ENCODE measurements around the gene ZNF487. TPM values are rescaled to one million over a fixed set of nuclear protein-coding genes. Genes with fewer than 3 reads are reported as not detected.

The ZNF487 gene
- total and polyA plus RNA-seq, 2 of the 13 experiments (the other 11 are each of a cell fraction or from before 2014, with no cell fraction given), result 7.4 to 8.8 TPM

DNA sequence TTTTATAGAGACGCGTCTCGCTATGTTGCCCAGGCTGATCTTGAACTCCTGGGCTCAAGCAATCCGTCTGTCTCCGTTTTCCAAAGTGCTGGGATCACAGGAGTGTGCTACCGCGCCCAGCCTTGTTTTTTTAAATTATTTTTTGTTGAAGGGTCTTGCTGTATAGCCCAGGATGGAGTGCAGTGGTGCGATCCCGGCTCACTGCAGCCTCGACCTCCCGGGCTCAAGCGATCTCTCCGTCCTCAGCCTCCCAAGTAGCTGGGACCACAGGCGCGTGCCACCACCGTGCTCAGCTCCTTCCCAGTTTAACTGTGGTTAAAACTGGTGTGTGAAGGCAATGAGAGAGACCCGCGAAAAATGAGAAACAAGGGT lies 16.9 kb upstream of the ZNF487 start:
- H4K20me1 ChIP-seq (ENCODE audit: insufficient read depth, low read length), result no peaks in the 10 kb centered on the region
- no peak overlapping the region for H2AFZ ChIP-seq (ENCODE audit: low read length)
- no peaks in the 10 kb centered on the region for H3K9me3 ChIP-seq (ENCODE audit: low read length)
- peak; percentile 1; the same call in 2 of the 3 replicates for ATAC-seq
- DNase-seq (ENCODE audit: low spot score), result no peak
- peak overlapping the region; percentile 27 to 64 (median 27); a peak in 2 of 6 replicates for H3K4me3 ChIP-seq (replicated peaks in 1 of 3; ENCODE audit: insufficient read depth in 1 of 3, low read depth in 2 of 3, low read length in 3 of 3)
- peak overlapping the region; percentile 87 for H3K4me2 ChIP-seq (ENCODE audit: low read depth, low read length)
- peaks cover 70% of the 10 kb centered on the region for H3K4me1 ChIP-seq (ENCODE audit: insufficient read depth, low read length)
- in situ Hi-C loops (cut with HindIII; ENCODE audit: extremely low pct_ligation_motif_present, low pct_unique_long_range_greater_than_20kb), result loop anchor here (25.0 kb wide), 1 partner anchor 1542 kb away; the partner anchor contains the start of gene RASSF4
- intact Hi-C loops (cut with micrococcal nuclease; ENCODE audit: unreplicated experiment), result loop anchor here (1.0 kb wide), 1 partner anchor 11 kb away; the partner anchor contains the start of gene HNRNPF
- peak overlapping the region; percentile 81 for H3K9ac ChIP-seq (ENCODE audit: insufficient read depth, low read depth, low read length)
- ChIA-PET POLR2A (interaction anchor here (1.2 to 4.9 kb wide), 10 partner anchors 9 to 1544 kb away, joined by 3 to 39 read pairs (median 4); partner anchors contain the start of genes HNRNPF and ZNF487), CTCF (ENCODE audit: low intra/inter-chr PET ratio, low total read pairs) (no interaction called here)
- no peaks in the 10 kb centered on the region for H3K27me3 ChIP-seq (ENCODE audit: control insufficient read depth in 1 of 2, insufficient read depth in 2 of 2, low read length in 2 of 2)
- 62% methylated on average over 18 of the region's 18 CpGs for WGBS (ENCODE audit: low lambda C conversion rate)
- no peaks in the 10 kb centered on the region for H3K79me2 ChIP-seq (ENCODE audit: insufficient read depth, low read length)
- BruUV-seq (replicated peaks), result no TSS peak
- no peak for FAIRE-seq
- H3K36me3 ChIP-seq (replicated peaks in 1 of 2; ENCODE audit: control insufficient read depth in 1 of 2, insufficient read depth in 2 of 2, low read length in 2 of 2), result no peaks in the 10 kb centered on the region
- H3K27ac ChIP-seq (ENCODE audit: extremely low read length, insufficient read depth, low read length), result peak overlapping the region; percentile 99
- TF ChIP-seq KDM5B (CRISPR knock-in tag; IDR thresholded peaks at IDR 0.05; ENCODE audit: borderline replicate concordance) (no peak), ZNF3 (CRISPR knock-in tag; IDR thresholded peaks at IDR 0.05) (no peak), CHCHD3 (CRISPR knock-in tag; IDR thresholded peaks at IDR 0.05) (no peak), HMGXB4 (CRISPR knock-in tag; IDR thresholded peaks at IDR 0.05; ENCODE audit: borderline replicate concordance in 1 of 2, low read depth in 1 of 2) (no peak), ZNF576 (CRISPR knock-in tag; IDR thresholded peaks at IDR 0.05) (no peak), HNF4A (CRISPR knock-in tag; IDR thresholded peaks at IDR 0.05) (no peak), GTF2F1 (IDR thresholded peaks at IDR 0.05; ENCODE audit: low read length) (no peak), MNT (IDR thresholded peaks at IDR 0.05) (no peak), PBX3 (CRISPR knock-in tag; IDR thresholded peaks at IDR 0.05; ENCODE audit: borderline replicate concordance) (no peak), GFI1 (CRISPR knock-in tag; IDR thresholded peaks at IDR 0.05; ENCODE audit: borderline replicate concordance) (no peak), GTF3A (CRISPR knock-in tag; conservative IDR thresholded peaks at IDR 0.05) (no peak), ZNF337 (CRISPR knock-in tag; IDR thresholded peaks at IDR 0.05; ENCODE audit: borderline replicate concordance, low read depth) (no peak), ZNF772 (CRISPR knock-in tag; IDR thresholded peaks at IDR 0.05) (no peak), NCOA5 (CRISPR knock-in tag; IDR thresholded peaks at IDR 0.05) (no peak), TARDBP (CRISPR knock-in tag; IDR thresholded peaks at IDR 0.05) (no peak)
- TF ChIP-seq, protein P1, sequence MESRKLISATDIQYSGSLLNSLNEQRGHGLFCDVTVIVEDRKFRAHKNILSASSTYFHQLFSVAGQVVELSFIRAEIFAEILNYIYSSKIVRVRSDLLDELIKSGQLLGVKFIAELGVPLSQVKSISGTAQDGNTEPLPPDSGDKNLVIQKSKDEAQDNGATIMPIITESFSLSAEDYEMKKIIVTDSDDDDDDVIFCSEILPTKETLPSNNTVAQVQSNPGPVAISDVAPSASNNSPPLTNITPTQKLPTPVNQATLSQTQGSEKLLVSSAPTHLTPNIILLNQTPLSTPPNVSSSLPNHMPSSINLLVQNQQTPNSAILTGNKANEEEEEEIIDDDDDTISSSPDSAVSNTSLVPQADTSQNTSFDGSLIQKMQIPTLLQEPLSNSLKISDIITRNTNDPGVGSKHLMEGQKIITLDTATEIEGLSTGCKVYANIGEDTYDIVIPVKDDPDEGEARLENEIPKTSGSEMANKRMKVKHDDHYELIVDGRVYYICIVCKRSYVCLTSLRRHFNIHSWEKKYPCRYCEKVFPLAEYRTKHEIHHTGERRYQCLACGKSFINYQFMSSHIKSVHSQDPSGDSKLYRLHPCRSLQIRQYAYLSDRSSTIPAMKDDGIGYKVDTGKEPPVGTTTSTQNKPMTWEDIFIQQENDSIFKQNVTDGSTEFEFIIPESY (CRISPR knock-in tag; IDR thresholded peaks at IDR 0.05), result 0 out of 2 replicates have a peak, but pooled peaks have one; percentile 23
- TF ChIP-seq, protein P2, sequence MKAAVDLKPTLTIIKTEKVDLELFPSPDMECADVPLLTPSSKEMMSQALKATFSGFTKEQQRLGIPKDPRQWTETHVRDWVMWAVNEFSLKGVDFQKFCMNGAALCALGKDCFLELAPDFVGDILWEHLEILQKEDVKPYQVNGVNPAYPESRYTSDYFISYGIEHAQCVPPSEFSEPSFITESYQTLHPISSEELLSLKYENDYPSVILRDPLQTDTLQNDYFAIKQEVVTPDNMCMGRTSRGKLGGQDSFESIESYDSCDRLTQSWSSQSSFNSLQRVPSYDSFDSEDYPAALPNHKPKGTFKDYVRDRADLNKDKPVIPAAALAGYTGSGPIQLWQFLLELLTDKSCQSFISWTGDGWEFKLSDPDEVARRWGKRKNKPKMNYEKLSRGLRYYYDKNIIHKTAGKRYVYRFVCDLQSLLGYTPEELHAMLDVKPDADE (CRISPR knock-in tag; IDR thresholded peaks at IDR 0.05), result no peak

Measured in HepG2 (cell line).